PFSK-1 (cell line): ENCODE measurements around the gene C1QTNF12.

ENCODE experiments used
- TAF1 ChIP-seq: IDR thresholded peaks from 2 replicates; pipeline ENCODE4 v1.6.1; 2012; ENCODE audit warnings: low read length, control low read depth, borderline replicate concordance; ENCODE audit not compliant: insufficient read depth
- TF ChIP-seq, protein P1 (sequence below), 2 experiments: IDR thresholded peaks; 2 replicates each; pipeline versions ENCODE4 v1.6.1 to v1.8.0; 2011 to 2012; ENCODE audit warnings: low read depth in 2 of 2, low read length in 2 of 2, control low read depth in 1 of 2, inconsistent platforms in 1 of 2, mild to moderate bottlenecking in 1 of 2, moderate library complexity in 1 of 2; ENCODE audit not compliant: insufficient read depth in 1 of 2

DNA sequence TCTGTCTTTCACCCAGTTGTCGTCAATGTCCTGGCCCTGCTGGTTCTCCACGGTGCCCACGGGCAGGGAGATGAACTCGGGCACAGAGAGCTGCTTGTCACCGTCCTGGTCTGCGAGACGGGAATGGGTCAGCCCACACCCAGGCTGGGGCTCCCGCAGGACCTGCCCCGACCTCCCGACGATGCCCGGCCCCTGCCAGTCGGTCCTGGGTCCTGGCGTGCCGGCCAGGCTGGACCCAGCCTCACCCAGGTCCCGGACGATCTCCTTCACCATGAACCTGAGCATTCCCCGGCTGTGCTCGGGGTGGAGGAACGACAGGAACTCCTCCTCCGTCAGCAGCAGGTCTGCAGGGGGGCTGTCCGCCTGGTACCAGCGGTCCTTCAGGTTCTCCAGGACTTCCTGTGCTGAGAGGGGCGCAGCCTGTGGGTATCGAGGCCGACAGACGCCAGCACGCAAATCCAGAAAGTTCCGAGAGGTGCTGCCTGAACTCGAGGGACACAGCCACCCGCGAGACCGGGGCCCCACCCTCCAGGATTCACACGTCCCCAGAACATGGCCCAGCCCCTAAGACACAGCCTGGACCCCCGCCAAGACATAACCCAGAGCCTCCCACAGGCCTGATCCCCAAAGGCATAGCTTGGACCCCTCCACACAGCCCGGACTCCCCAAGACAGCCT, 27.9 kb downstream of the C1QTNF12 start:
- TF ChIP-seq, protein P1, sequence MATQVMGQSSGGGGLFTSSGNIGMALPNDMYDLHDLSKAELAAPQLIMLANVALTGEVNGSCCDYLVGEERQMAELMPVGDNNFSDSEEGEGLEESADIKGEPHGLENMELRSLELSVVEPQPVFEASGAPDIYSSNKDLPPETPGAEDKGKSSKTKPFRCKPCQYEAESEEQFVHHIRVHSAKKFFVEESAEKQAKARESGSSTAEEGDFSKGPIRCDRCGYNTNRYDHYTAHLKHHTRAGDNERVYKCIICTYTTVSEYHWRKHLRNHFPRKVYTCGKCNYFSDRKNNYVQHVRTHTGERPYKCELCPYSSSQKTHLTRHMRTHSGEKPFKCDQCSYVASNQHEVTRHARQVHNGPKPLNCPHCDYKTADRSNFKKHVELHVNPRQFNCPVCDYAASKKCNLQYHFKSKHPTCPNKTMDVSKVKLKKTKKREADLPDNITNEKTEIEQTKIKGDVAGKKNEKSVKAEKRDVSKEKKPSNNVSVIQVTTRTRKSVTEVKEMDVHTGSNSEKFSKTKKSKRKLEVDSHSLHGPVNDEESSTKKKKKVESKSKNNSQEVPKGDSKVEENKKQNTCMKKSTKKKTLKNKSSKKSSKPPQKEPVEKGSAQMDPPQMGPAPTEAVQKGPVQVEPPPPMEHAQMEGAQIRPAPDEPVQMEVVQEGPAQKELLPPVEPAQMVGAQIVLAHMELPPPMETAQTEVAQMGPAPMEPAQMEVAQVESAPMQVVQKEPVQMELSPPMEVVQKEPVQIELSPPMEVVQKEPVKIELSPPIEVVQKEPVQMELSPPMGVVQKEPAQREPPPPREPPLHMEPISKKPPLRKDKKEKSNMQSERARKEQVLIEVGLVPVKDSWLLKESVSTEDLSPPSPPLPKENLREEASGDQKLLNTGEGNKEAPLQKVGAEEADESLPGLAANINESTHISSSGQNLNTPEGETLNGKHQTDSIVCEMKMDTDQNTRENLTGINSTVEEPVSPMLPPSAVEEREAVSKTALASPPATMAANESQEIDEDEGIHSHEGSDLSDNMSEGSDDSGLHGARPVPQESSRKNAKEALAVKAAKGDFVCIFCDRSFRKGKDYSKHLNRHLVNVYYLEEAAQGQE (IDR thresholded peaks at IDR 0.05; ENCODE audit: insufficient read depth in 1 of 2, low read depth in 2 of 2, low read length in 2 of 2), result no peak
- no peak for TF ChIP-seq TAF1
